GM12875 (cell line): ENCODE results near the gene EXD3.

Source experiments
- H3K4me3 ChIP-seq: one replicate; pipeline ENCODE4 v1.5.1; 2011; ENCODE audit warnings: low read depth, low read length, control low read depth
- CTCF ChIP-seq: IDR thresholded peaks from 2 replicates; pipeline ENCODE4 v1.5.1; 2011; ENCODE audit warnings: low read depth, mild to moderate bottlenecking, control low read depth, inconsistent platforms, low read length, moderate library complexity, borderline replicate concordance; ENCODE audit not compliant: insufficient read depth

EXD3 gene

GRCh38 chr9:137435381-137435891 is 12.5 kb upstream of the EXD3 start:
- no peak overlapping the region for H3K4me3 ChIP-seq
- no peak for TF ChIP-seq CTCF

DNA sequence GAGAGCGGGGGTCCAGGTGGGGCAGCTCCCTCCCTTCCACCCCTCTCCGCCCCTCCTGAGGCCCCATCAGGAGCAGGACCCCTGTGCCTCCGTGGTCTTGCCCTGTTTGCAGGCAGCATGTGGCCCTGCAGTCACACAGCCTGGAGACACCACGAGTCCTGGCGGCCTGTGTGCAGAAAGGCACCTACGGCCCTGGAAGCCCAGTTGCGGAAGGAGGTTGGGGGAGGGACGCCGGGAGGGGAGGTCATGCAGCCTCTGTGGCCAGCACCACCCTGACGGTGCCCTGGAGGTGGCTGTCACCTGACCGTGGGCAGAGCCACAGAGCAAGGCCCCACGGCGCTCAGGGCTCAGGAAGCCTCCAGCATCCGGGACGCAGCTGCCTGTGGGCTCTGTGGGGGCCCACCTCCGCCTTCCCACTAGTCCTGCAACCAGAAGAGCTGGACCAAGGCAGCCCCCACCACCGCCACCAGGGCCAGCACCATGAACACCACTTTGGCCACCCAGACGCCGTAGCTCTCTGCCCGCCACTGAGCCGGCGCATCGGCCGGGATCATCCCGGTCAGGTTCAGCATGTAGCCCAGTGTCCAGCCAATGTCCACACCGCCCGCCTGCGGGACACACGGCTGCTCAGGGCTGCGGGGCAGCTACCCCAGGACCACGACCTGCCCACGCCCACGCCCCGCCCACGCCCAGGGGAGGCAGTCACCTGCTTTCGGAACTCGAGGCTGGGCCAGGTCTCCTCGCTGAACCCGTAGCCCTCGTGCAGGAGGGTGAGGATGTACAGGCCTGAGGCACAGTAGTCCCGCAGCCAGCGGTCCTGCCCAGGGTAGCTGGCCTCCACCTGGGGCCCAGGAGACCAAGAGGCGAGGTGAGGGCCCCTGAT is 11.8 kb upstream of the EXD3 start:
- H3K4me3 ChIP-seq = no peak overlapping the region
- TF ChIP-seq CTCF = no peak

DNA sequence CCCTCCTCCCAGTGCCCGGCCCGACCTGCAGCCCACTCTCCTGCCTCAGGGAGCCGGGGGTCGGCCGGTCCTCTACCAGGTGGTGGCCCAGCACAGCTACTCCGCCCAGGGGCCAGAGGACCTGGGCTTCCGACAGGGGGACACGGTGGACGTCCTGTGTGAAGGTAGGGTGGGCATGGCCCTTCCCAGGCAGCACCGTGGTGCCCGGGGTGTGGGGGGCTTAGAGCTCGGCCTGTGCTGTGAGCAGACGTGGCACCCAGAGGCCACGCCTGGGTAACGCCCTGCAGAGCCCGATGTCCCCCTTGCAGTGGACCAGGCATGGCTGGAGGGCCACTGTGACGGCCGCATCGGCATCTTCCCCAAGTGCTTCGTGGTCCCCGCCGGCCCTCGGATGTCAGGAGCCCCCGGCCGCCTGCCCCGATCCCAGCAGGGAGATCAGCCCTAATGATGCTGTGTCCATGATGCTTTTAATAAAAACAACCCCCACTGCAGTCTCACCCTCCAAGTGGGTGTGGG is 11.0 kb upstream of the EXD3 start:
- no peak overlapping the region for H3K4me3 ChIP-seq
- TF ChIP-seq CTCF = no peak

DNA sequence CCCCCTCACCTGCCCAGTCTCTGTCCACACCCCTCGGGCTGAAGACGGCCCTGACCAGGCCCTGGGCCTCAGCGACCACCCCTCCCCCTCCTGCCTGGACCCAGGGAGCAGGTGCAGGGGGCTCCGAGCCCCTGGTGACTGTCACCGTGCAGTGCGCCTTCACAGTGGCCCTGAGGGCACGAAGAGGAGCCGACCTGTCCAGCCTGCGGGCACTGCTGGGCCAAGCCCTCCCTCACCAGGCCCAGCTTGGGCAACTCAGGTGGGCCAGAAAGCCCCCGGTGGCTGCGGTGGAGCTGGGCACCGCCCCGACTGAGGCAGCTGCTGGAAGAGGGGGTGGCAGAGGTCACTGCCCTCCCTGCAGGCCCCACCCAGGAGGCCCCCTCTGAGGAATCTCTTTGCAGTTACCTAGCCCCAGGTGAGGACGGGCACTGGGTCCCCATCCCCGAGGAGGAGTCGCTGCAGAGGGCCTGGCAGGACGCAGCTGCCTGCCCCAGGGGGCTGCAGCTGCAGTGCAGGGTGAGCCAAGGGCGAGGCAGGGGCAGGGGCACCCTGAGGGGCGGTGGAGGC is 10.5 kb upstream of the EXD3 start:
- H3K4me3 ChIP-seq = no peak overlapping the region
- no peak for TF ChIP-seq CTCF

DNA sequence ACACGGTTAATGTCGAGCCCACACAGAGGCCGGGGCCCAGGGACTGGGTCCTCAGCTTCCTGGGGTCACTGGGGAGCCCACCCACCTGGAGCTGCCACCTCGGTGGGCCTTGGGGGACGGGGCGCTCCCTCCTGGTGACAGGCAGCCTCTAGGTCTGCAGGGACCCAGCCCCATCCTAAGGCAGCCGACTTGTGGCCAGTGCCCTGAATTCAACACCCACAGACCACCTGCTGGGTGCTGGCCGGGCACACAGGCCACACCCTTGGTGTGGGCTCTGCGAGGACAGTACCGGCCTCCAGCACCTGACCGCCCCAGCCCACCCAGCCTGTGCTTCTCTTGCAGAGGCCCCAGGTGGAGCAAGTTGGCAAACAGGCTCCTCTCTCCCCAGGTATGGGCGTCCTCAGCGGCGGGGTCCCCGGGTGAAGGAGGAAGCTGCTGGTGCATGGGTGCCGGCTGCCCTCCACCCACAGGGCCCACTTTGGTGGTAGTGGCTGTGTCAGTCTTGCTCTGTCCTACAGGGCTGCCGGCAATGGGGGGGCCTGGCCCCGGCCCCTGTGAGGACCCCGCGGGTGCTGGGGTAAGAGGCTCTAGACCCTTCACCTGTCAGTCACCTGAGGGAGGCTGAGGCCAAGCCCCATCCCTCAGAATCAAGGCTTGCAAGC is 9.9 kb upstream of the EXD3 start:
- no peak for TF ChIP-seq CTCF
- H3K4me3 ChIP-seq = no peak overlapping the region

- H3K4me3 ChIP-seq = no peak overlapping the region
- no peak for TF ChIP-seq CTCF
These were observed 8.5 kb upstream of the EXD3 start for GRCh38 chr9:137431416-137431931.
